Tibial artery (tissue), 4 donors: ENCODE results near the gene TAS1R1.
A peak's percentile ranks its signal among the peaks of the same experiment; 100 is the strongest.

ENCODE experiments used
- DNase-seq, 2 donors: peaks; one replicate each; pipeline ENCODE4 v3.0.0-alpha.2; 2019
- H3K27ac ChIP-seq, 2 donors: fragments of 200-600 bp; sonication (generic) in 1 of 2; 1 replicate in 1 of 2; 2 replicates in 1 of 2; pipeline ENCODE4 v1.5.1; 2018 to 2019; ENCODE audit warnings: mild to moderate bottlenecking in 1 of 2
- H3K27me3 ChIP-seq, 2 donors: fragments of 200-600 bp; sonication (generic) in 1 of 2; one replicate each; pipeline versions ENCODE4 v1.5.1 to v1.6.0; 2016 to 2019
- H3K36me3 ChIP-seq, 3 donors: fragments of 200-600 bp; sonication (generic) in 2 of 3; one replicate each; pipeline ENCODE4 v1.5.1; 2016 to 2019; ENCODE audit warnings: mild to moderate bottlenecking in 2 of 3
- H3K4me1 ChIP-seq, 4 donors: fragments of 200-600 bp; sonication (generic) in 2 of 4; 1 replicate in 3 of 4; 2 replicates in 1 of 4; pipeline ENCODE4 v1.5.1; 2016 to 2019
- H3K4me3 ChIP-seq, 2 donors: fragments of 200-600 bp; sonication (generic) in 1 of 2; 1 replicate in 1 of 2; 2 replicates in 1 of 2; pipeline ENCODE4 v1.5.1; 2018 to 2019; ENCODE audit warnings: mild to moderate bottlenecking in 2 of 2
- H3K9me3 ChIP-seq, 3 donors: fragments of 200-600 bp; sonication (generic) in 1 of 3; one replicate each; pipeline ENCODE4 v1.5.1; 2016 to 2019
- intact Hi-C: fragments of 100-400 bp; cut with DNase I; formaldehyde crosslinking; loops from one replicate; pipeline ENCODE4 v1.15.0; 2023; ENCODE audit warnings: low total_unique reads
- TF ChIP-seq, protein P1 (sequence below), 2 experiments: fragments of 200-600 bp in 1 of 2; fragments of 450-650 bp in 1 of 2; IDR thresholded peaks; one replicate each; pipeline ENCODE4 v1.5.1; 2017 to 2019; ENCODE audit warnings: antibody characterized with exemption in 2 of 2, mild to moderate bottlenecking in 1 of 2, moderate library complexity in 1 of 2

Gene TAS1R1

DNA sequence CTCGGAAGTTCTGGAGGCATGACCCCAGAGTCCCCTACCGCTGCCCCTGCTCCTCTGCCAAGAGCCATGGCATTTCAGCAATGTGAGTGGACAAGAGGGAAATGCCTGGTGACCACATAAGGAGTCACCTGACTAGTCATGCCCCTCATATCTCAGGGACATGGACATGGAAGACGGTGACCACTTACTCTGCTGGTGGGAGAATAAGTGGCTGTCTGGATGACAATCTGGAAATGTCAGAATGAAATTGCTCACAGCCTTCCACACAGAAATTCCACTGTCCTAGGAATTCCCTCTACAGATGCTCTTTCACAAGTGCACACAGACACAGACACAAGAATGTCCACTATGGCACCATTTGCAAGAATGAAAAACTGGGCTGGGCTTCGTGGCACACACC is 39.3 kb upstream of the TAS1R1 start:
- Histone ChIP-seq H3K9me3 (no peaks in the 10 kb centered on the region), H3K36me3 (no peaks in the 10 kb centered on the region), H3K4me3 (no peak overlapping the region), H3K27me3 (no peaks in the 10 kb centered on the region), H3K27ac (no peak overlapping the region), H3K4me1 (peaks cover 0 to 40% (median 20%) of the 10 kb centered on the region in 4 donors)
- intact Hi-C loops, result no loop called here
- TF ChIP-seq, protein P1, sequence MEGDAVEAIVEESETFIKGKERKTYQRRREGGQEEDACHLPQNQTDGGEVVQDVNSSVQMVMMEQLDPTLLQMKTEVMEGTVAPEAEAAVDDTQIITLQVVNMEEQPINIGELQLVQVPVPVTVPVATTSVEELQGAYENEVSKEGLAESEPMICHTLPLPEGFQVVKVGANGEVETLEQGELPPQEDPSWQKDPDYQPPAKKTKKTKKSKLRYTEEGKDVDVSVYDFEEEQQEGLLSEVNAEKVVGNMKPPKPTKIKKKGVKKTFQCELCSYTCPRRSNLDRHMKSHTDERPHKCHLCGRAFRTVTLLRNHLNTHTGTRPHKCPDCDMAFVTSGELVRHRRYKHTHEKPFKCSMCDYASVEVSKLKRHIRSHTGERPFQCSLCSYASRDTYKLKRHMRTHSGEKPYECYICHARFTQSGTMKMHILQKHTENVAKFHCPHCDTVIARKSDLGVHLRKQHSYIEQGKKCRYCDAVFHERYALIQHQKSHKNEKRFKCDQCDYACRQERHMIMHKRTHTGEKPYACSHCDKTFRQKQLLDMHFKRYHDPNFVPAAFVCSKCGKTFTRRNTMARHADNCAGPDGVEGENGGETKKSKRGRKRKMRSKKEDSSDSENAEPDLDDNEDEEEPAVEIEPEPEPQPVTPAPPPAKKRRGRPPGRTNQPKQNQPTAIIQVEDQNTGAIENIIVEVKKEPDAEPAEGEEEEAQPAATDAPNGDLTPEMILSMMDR (IDR thresholded peaks at IDR 0.05), result no peak
- DNase-seq, result no peak

DNA sequence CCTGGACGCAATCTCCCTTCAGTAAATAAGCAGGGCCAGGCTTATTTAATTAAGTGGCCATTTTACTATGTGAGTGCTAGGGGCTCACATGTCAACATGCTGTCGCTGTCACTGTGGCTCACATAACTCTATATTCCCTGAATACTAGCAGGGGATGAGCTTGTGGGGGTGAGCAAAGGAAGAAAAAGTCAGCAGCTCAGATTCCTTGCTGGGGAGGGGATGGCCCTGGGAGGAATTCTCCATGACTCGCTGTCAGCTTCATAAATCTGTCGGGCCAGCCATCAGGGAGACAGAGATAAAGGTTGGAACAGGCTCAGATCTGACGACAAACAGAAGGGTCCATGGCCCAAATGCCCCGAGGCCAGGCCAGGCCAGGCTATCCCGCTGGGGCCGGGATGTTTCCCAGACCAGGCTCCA is 37.7 kb upstream of the TAS1R1 start:
- peaks cover 0 to 37% (median 22%) of the 10 kb centered on the region in 4 donors for H3K4me1 ChIP-seq
- H3K9me3 ChIP-seq, result no peaks in the 10 kb centered on the region
- intact Hi-C loops, result no loop called here
- TF ChIP-seq, protein P1 (IDR thresholded peaks at IDR 0.05), result no peak
- no peaks in the 10 kb centered on the region for H3K27me3 ChIP-seq
- H3K27ac ChIP-seq, result no peak overlapping the region
- no peak for DNase-seq
- H3K36me3 ChIP-seq, result peaks cover 0 to 5% (median 0%) of the 10 kb centered on the region in 3 donors
- H3K4me3 ChIP-seq, result no peak overlapping the region

DNA sequence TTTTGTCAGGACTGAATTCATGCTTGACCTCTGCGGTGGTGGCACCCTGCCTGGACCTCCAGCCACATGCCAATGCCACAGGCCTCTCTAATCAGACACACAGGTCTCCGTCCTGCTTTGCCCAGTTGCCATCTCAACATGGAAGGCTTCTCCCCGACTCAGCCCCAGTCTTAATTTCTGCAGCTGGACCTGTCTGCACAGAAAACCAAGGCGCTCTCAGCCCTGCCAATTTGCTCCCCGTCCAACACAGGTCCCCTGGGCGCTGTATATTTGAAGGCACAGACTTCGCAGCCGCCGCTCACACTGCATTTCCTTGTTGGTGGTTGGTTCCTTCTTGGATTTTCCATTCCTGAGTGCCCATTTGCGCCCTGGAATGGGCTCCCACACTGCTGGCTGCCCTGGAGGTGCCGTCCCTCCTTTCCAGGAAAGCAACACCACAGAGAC is 35.6 kb upstream of the TAS1R1 start:
- Histone ChIP-seq H3K36me3 (peaks cover 0 to 12% (median 9%) of the 10 kb centered on the region in 3 donors), H3K27me3 (no peaks in the 10 kb centered on the region), H3K27ac (peak overlapping the region; percentile 15 to 63), H3K4me3 (no peak overlapping the region), H3K4me1 (peaks cover 0 to 27% (median 22%) of the 10 kb centered on the region in 4 donors), H3K9me3 (no peaks in the 10 kb centered on the region)
- intact Hi-C loops, result no loop called here
- TF ChIP-seq, protein P1 (IDR thresholded peaks at IDR 0.05), result no peak
- no peak for DNase-seq

DNA sequence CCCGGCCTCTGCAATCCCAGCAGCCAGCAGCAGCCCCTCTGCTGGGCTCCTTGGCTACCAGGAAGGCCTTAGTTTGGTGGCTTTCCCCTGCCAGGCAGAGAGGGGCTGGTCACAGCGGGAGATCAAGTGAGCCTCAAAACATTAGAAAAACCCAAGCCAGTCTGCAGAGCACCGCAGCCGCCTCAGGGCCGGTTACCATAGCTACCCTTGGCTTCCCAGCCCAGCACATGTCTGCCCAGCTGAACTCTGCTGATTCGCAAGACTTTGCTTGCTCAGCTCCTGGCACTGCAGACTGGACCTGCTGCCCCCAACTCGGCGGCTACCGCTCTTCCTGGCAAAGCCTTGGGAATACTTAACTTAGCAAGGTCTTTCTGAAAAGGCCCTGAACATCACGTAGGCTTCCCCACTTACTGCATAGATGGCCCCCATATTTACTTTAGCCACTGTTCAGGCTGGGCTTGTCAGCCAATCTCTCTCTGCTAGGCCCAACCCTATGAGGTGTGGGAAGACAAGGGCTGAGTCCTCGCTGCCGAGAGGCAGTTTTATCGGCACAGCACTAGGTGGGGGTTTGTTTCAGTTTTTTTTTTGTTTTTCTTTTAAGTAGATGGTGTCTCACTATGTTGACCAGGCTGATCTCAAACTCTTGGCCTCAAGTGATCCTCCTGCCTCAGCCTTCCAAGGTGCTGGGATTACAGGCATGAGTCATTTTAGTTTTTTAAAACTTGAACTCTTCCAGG is 35.0 kb upstream of the TAS1R1 start:
- Histone ChIP-seq H3K36me3 (peaks cover 1 to 17% (median 15%) of the 10 kb centered on the region in 3 donors), H3K4me1 (peaks cover 0 to 27% (median 22%) of the 10 kb centered on the region in 4 donors), H3K4me3 (no peak overlapping the region), H3K27ac (peak overlapping the region; percentile 16 to 63), H3K27me3 (no peaks in the 10 kb centered on the region), H3K9me3 (no peaks in the 10 kb centered on the region)
- DNase-seq, result no peak
- intact Hi-C loops, result no loop called here
- TF ChIP-seq, protein P1 (IDR thresholded peaks at IDR 0.05), result no peak

DNA sequence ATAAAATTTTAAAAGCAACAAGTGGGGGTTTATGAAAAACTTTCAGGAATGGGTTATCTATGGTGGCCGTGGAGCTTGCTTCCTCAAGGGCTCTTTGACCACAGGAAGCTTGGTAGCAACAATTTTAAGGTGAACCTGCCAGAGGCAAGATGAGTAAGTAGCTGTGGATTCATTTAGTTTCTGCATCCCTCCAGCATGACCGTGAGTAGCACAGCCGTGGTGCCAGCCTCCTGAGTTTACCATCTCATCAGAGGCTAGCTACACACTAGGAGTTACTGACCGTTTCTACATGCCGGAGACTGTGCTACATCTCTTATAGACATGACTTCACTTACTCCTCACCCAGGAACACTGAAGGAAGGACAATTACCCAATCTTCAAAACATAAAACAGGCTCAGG is 33.6 kb upstream of the TAS1R1 start:
- TF ChIP-seq, protein P1 (IDR thresholded peaks at IDR 0.05), result no peak
- peaks cover 15 to 31% (median 29%) of the 10 kb centered on the region in 3 donors for H3K36me3 ChIP-seq
- no peaks in the 10 kb centered on the region for H3K27me3 ChIP-seq
- no peak overlapping the region for H3K27ac ChIP-seq
- no peak for DNase-seq
- peaks cover 0 to 27% (median 22%) of the 10 kb centered on the region in 4 donors for H3K4me1 ChIP-seq
- no peak overlapping the region for H3K4me3 ChIP-seq
- H3K9me3 ChIP-seq, result no peaks in the 10 kb centered on the region
- intact Hi-C loops, result no loop called here
